Measurements from ENCODE around the gene SLC12A6. TPM values are rescaled to one million over a fixed set of nuclear protein-coding genes. Genes with fewer than 3 reads are reported as not detected.
A peak's percentile ranks its signal among the peaks of the same experiment; 100 is the strongest.

SLC12A6 gene
- total and polyA plus RNA-seq, 8 donors: 1.4 to 63.6 (median 13.1) TPM

GRCh38 chr15:34338347-34338746 is 766 bp upstream of the SLC12A6 start:
- TF ChIP-seq POLR2AphosphoS5 (IDR thresholded peaks at IDR 0.05) (no peak), POLR2A (IDR thresholded peaks at IDR 0.05) (no peak), EP300 (IDR thresholded peaks at IDR 0.05) (no peak)
- TF ChIP-seq, protein P1, sequence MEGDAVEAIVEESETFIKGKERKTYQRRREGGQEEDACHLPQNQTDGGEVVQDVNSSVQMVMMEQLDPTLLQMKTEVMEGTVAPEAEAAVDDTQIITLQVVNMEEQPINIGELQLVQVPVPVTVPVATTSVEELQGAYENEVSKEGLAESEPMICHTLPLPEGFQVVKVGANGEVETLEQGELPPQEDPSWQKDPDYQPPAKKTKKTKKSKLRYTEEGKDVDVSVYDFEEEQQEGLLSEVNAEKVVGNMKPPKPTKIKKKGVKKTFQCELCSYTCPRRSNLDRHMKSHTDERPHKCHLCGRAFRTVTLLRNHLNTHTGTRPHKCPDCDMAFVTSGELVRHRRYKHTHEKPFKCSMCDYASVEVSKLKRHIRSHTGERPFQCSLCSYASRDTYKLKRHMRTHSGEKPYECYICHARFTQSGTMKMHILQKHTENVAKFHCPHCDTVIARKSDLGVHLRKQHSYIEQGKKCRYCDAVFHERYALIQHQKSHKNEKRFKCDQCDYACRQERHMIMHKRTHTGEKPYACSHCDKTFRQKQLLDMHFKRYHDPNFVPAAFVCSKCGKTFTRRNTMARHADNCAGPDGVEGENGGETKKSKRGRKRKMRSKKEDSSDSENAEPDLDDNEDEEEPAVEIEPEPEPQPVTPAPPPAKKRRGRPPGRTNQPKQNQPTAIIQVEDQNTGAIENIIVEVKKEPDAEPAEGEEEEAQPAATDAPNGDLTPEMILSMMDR (IDR thresholded peaks at IDR 0.05): no peak
- Histone ChIP-seq H3K4me3 (peak overlapping the region; percentile 82 to 94 (median 89)), H3K27ac (peak overlapping the region in 4 of 5 donors; percentile 90 to 96 (median 94)), H3K36me3 (peaks cover 0 to 21% (median 19%) of the 10 kb centered on the region in 4 donors), H3K27me3 (no peaks in the 10 kb centered on the region), H3K9me3 (no peaks in the 10 kb centered on the region), H3K4me1 (peaks cover 29 to 74% (median 52%) of the 10 kb centered on the region in 4 donors)
- WGBS, 5 donors: 75 to 79% (median 77%) methylated on average over 16 of the region's 16 CpGs
- DNase-seq: no peak
- intact Hi-C loops (cut with DNase I; ENCODE audit: low total_unique reads): no loop called here

DNA sequence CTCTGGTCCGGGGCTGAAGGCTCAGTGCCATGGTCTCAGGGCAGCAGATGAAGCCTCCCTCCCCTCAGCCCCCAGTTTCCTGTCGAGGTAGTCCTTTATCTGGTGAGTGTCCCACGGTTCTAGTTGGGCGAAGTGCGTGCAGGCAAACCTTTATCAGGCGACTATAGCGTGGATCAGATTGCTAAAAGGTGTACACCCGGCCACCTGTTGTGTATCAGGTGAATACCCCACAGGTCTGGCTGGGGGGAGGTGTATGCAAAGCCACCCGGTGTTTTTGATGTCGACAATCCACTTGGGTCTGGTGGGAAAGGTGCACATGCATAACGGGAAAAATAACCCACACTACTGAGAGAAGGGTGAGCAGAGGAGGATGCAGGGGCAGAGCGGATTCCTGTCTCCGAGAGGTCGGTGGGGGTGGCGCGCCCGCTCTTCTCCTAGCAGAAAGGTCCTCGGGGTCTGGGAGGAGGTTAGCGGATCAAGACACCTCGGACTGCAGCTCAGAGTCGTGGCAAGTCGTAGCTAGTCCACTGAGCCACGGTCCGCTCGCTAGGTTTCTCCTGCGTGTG is 507 bp downstream of the SLC12A6 start:
- no peaks in the 10 kb centered on the region for H3K27me3 ChIP-seq
- peak in 1 of 2 donors; percentile 44 for DNase-seq
- H3K4me3 ChIP-seq: peak overlapping the region; percentile 82 to 94 (median 89)
- H3K4me1 ChIP-seq: peaks cover 27 to 76% (median 49%) of the 10 kb centered on the region in 4 donors
- TF ChIP-seq EP300 (IDR thresholded peaks at IDR 0.05): no peak
- TF ChIP-seq POLR2AphosphoS5 (IDR thresholded peaks at IDR 0.05): no peak
- TF ChIP-seq, protein P1 (IDR thresholded peaks at IDR 0.05): no peak
- no peak for TF ChIP-seq POLR2A (IDR thresholded peaks at IDR 0.05)
- peak overlapping the region; percentile 90 to 96 (median 95) for H3K27ac ChIP-seq
- intact Hi-C loops (cut with DNase I; ENCODE audit: low total_unique reads): no loop called here
- WGBS, 5 donors: 1 to 3% (median 2%) methylated on average over 26 of the region's 26 CpGs
- H3K36me3 ChIP-seq: peaks cover 0 to 23% (median 21%) of the 10 kb centered on the region in 4 donors
- no peaks in the 10 kb centered on the region for H3K9me3 ChIP-seq

GRCh38 chr15:34336231-34336990 is 1.2 kb downstream of the SLC12A6 start:
- WGBS, 5 donors: 77 to 85% (median 83%) methylated on average over 16 of the region's 16 CpGs
- peaks cover 0 to 21% (median 17%) of the 10 kb centered on the region in 4 donors for H3K36me3 ChIP-seq
- peak overlapping the region; percentile 82 to 94 (median 89) for H3K4me3 ChIP-seq
- DNase-seq: no peak
- H3K27ac ChIP-seq: peak overlapping the region; percentile 90 to 96 (median 95)
- TF ChIP-seq POLR2AphosphoS5 (IDR thresholded peaks at IDR 0.05): no peak
- TF ChIP-seq, protein P1 (IDR thresholded peaks at IDR 0.05): no peak
- TF ChIP-seq EP300 (IDR thresholded peaks at IDR 0.05): no peak
- no peak for TF ChIP-seq POLR2A (IDR thresholded peaks at IDR 0.05)
- intact Hi-C loops (cut with DNase I; ENCODE audit: low total_unique reads): no loop called here
- H3K27me3 ChIP-seq: no peaks in the 10 kb centered on the region
- H3K9me3 ChIP-seq: no peaks in the 10 kb centered on the region
- peaks cover 20 to 69% (median 43%) of the 10 kb centered on the region in 4 donors for H3K4me1 ChIP-seq

GRCh38 chr15:34335176-34336032 is 2.2 kb downstream of the SLC12A6 start:
- no peak for TF ChIP-seq EP300 (IDR thresholded peaks at IDR 0.05)
- no peak for TF ChIP-seq POLR2A (IDR thresholded peaks at IDR 0.05)
- no peak for TF ChIP-seq POLR2AphosphoS5 (IDR thresholded peaks at IDR 0.05)
- TF ChIP-seq, protein P1 (IDR thresholded peaks at IDR 0.05): no peak
- Histone ChIP-seq H3K27ac (peak overlapping the region in 4 of 5 donors; percentile 90 to 96 (median 94)), H3K27me3 (no peaks in the 10 kb centered on the region), H3K36me3 (peaks cover 0 to 12% (median 7%) of the 10 kb centered on the region in 4 donors), H3K4me1 (peaks cover 19 to 66% (median 34%) of the 10 kb centered on the region in 4 donors), H3K9me3 (no peaks in the 10 kb centered on the region), H3K4me3 (peak overlapping the region in 3 of 4 donors; percentile 2 to 89 (median 11))
- WGBS, 5 donors: 64 to 77% (median 72%) methylated on average over 3 of the region's 3 CpGs
- intact Hi-C loops (cut with DNase I; ENCODE audit: low total_unique reads): no loop called here
- no peak for DNase-seq

Measured in stomach (tissue), 9 donors.